Caco-2 (cell line): Measurements from ENCODE around the gene IGLL5. TPM values are rescaled to one million over a fixed set of nuclear protein-coding genes. Genes with fewer than 3 reads are reported as not detected.

Experiments
- BruUV-seq: library from RNA; stranded (reverse); fragments of 400-500 nt; replicated peaks from 2 replicates; lab custom pipeline; 2021; lab: Mats Ljungman, UMichigan
- CTCF ChIA-PET: fragments of 300-600 bp; sonication (Branson Sonifier 250); formaldehyde crosslinking; loops from one replicate; lab custom pipeline; 2022; ENCODE audit warnings: antibody characterized with exemption; lab: Charles Lee
- POLR2A ChIA-PET: fragments of 300-600 bp; sonication (Branson Sonifier 250); formaldehyde crosslinking; loops from one replicate; lab custom pipeline; 2022; ENCODE audit warnings: antibody characterized with exemption; lab: Charles Lee
- DNase-seq, 2 experiments: peaks; one replicate each; pipeline versions ENCODE4 v3.0.0 to v3.0.0-alpha.2; 2020 to 2022
- H3K27me3 ChIP-seq: replicated peaks from 2 replicates; pipeline ENCODE4 v1.6.0; 2011; ENCODE audit warnings: low read length; ENCODE audit not compliant: control insufficient read depth, insufficient read depth
- H3K36me3 ChIP-seq: 2 replicates; pipeline ENCODE4 v1.5.1; 2011; ENCODE audit warnings: low read length; ENCODE audit not compliant: control insufficient read depth, insufficient read depth
- H3K4me1 ChIP-seq: fragments of 250-450 bp; sonication (Bioruptor Pico); 2 replicates; pipeline ENCODE4 v1.5.1; 2020; ENCODE audit warnings: mild to moderate bottlenecking
- H3K4me3 ChIP-seq: 2 replicates; pipeline ENCODE4 v1.5.1; 2011; ENCODE audit warnings: low read depth, mild to moderate bottlenecking, control low read depth, low read length
- H3K9me3 ChIP-seq: fragments of 250-450 bp; sonication (Bioruptor Pico); 2 replicates; pipeline ENCODE4 v1.5.1; 2020; ENCODE audit warnings: mild to moderate bottlenecking, moderate library complexity
- H3K27ac Mint-ChIP-seq: one replicate; pipeline ENCODE4 v1.8.0; 2022; ENCODE audit warnings: mixed read lengths; ENCODE audit not compliant: unreplicated experiment
- H3K27me3 Mint-ChIP-seq: one replicate; pipeline ENCODE4 v1.8.0; 2022; ENCODE audit warnings: mixed read lengths; ENCODE audit not compliant: insufficient read depth, unreplicated experiment
- H3K36me3 Mint-ChIP-seq: one replicate; pipeline ENCODE4 v1.8.0; 2022; ENCODE audit warnings: mild to moderate bottlenecking, mixed read lengths; ENCODE audit not compliant: insufficient read depth, unreplicated experiment
- H3K4me1 Mint-ChIP-seq: one replicate; pipeline ENCODE4 v1.8.0; 2022; ENCODE audit warnings: low read depth, mixed read lengths; ENCODE audit not compliant: unreplicated experiment
- H3K4me3 Mint-ChIP-seq: one replicate; pipeline ENCODE4 v1.8.0; 2022; ENCODE audit warnings: mild to moderate bottlenecking, moderate library complexity, mixed read lengths; ENCODE audit not compliant: unreplicated experiment
- H3K9me3 Mint-ChIP-seq: one replicate; pipeline ENCODE4 v1.8.0; 2022; ENCODE audit warnings: mixed read lengths; ENCODE audit not compliant: unreplicated experiment
- CTCF ChIP-seq, 2 experiments: fragments of 200-600 bp in 1 of 2; IDR thresholded peaks; 1 replicate in 1 of 2; 2 replicates in 1 of 2; pipeline versions ENCODE4 v1.5.1 to v1.8.0; 2011 to 2022; ENCODE audit warnings: antibody characterized with exemption in 1 of 2, control low read depth in 1 of 2, inconsistent platforms in 1 of 2, low read depth in 1 of 2, low read length in 1 of 2, mild to moderate bottlenecking in 1 of 2, moderate library complexity in 1 of 2; ENCODE audit not compliant: insufficient read depth in 1 of 2, severe bottlenecking in 1 of 2, unreplicated experiment in 1 of 2
- intact Hi-C: fragments of 100-400 bp; cut with micrococcal nuclease; formaldehyde crosslinking; loops from one replicate; pipeline ENCODE4 v1.10.0; 2022; ENCODE audit not compliant: unreplicated experiment
- total RNA-seq: library from RNA; stranded (reverse); gene quantifications from 2 replicates; pipeline ENCODE4 v1.2.3, GENCODE V29; 2022

IGLL5 gene
- total RNA-seq, 1 experiment from 2014 or later: not detected

- no peak overlapping the region for H3K27ac Mint-ChIP-seq
- ChIA-PET CTCF (interaction anchor here (0.7 to 1.3 kb wide), 5 partner anchors 12 to 102 kb away, joined by 3 to 10 read pairs (median 5); no protein-coding TSS in a partner anchor), POLR2A (no interaction called here)
- no TSS peak for BruUV-seq
- H3K27me3 Mint-ChIP-seq: peaks cover 1% of the 10 kb centered on the region
- H3K4me3 Mint-ChIP-seq: no peak overlapping the region
- Histone ChIP-seq H3K4me3 (no peak overlapping the region), H3K27me3 (no peaks in the 10 kb centered on the region), H3K4me1 (no peaks in the 10 kb centered on the region), H3K9me3 (no peaks in the 10 kb centered on the region), H3K36me3 (no peaks in the 10 kb centered on the region)
- intact Hi-C loops: no loop called here
- no peaks in the 10 kb centered on the region for H3K4me1 Mint-ChIP-seq
- TF ChIP-seq CTCF (IDR thresholded peaks at IDR 0.05; ENCODE audit: insufficient read depth in 1 of 2, low read depth in 1 of 2, low read length in 1 of 2, severe bottlenecking in 1 of 2, unreplicated experiment in 1 of 2): no peak
- no peaks in the 10 kb centered on the region for H3K9me3 Mint-ChIP-seq
- DNase-seq: no peak
- no peaks in the 10 kb centered on the region for H3K36me3 Mint-ChIP-seq
Observed at GRCh38 chr22:22871536-22872278, 15.9 kb upstream of the IGLL5 start.

- TF ChIP-seq CTCF (IDR thresholded peaks at IDR 0.05; ENCODE audit: insufficient read depth in 1 of 2, low read depth in 1 of 2, low read length in 1 of 2, severe bottlenecking in 1 of 2, unreplicated experiment in 1 of 2): no peak
- POLR2A ChIA-PET: no interaction called here
- H3K9me3 Mint-ChIP-seq: no peaks in the 10 kb centered on the region
- H3K4me3 Mint-ChIP-seq: no peak overlapping the region
- no TSS peak for BruUV-seq
- H3K4me1 Mint-ChIP-seq: no peaks in the 10 kb centered on the region
- no peaks in the 10 kb centered on the region for H3K36me3 ChIP-seq
- intact Hi-C loops: no loop called here
- H3K27ac Mint-ChIP-seq: no peak overlapping the region
- H3K4me3 ChIP-seq: no peak overlapping the region
- CTCF ChIA-PET: interaction anchor here (0.6 to 1.0 kb wide), 2 partner anchors 11 to 285 kb away, joined by 3 to 4 read pairs; no protein-coding TSS in a partner anchor
- no peak for DNase-seq
- H3K27me3 Mint-ChIP-seq: no peaks in the 10 kb centered on the region
- H3K4me1 ChIP-seq: no peaks in the 10 kb centered on the region
- H3K27me3 ChIP-seq: no peaks in the 10 kb centered on the region
- H3K36me3 Mint-ChIP-seq: no peaks in the 10 kb centered on the region
- H3K9me3 ChIP-seq: no peaks in the 10 kb centered on the region
Observed at GRCh38 chr22:22872722-22873708, 14.6 kb upstream of the IGLL5 start.
